WTC11 (cell line): ENCODE results near the gene NPFFR1.
A peak's percentile ranks its signal among the peaks of the same experiment; 100 is the strongest.
"Not testable (repeated sequence)": the region's sequence is repeated elsewhere in the genome, so short reads cannot be mapped to it uniquely, and the experiment has no call there.

Experiments used
- CBFB ChIP-seq: sonication (generic); formaldehyde crosslinking; IDR thresholded peaks from 2 replicates; pipeline ENCODE4 v1.8.1; 2022; ENCODE audit warnings: mild to moderate bottlenecking, low read depth, missing genetic modification reagents
- CREB1 ChIP-seq: sonication (generic); formaldehyde crosslinking; IDR thresholded peaks from 2 replicates; pipeline ENCODE4 v1.8.0; 2023; ENCODE audit warnings: mild to moderate bottlenecking, missing genetic modification reagents
- ETV6 ChIP-seq: sonication (generic); formaldehyde crosslinking; IDR thresholded peaks from 2 replicates; pipeline ENCODE4 v1.8.1; 2022; ENCODE audit warnings: mild to moderate bottlenecking, missing genetic modification reagents
- FOXJ3 ChIP-seq: sonication (generic); formaldehyde crosslinking; IDR thresholded peaks from 2 replicates; pipeline ENCODE4 v1.9.0; 2021; ENCODE audit warnings: missing genetic modification reagents, mild to moderate bottlenecking, borderline replicate concordance
- FOXP1 ChIP-seq: sonication (generic); formaldehyde crosslinking; IDR thresholded peaks from 2 replicates; pipeline ENCODE4 v1.8.0; 2022; ENCODE audit warnings: missing genetic modification reagents, mild to moderate bottlenecking, moderate library complexity, borderline replicate concordance
- JUN ChIP-seq: sonication (generic); formaldehyde crosslinking; IDR thresholded peaks from 2 replicates; pipeline ENCODE4 v1.8.0; 2023; ENCODE audit warnings: mild to moderate bottlenecking, missing genetic modification reagents
- MXD4 ChIP-seq: fragments of 250-450 bp; sonication (Bioruptor Pico); IDR thresholded peaks from 2 replicates; pipeline ENCODE4 v1.8.0; 2021; ENCODE audit warnings: mild to moderate bottlenecking, moderate library complexity, borderline replicate concordance
- TEAD4 ChIP-seq: sonication (generic); formaldehyde crosslinking; IDR thresholded peaks from 2 replicates; pipeline ENCODE4 v1.8.0; 2022; ENCODE audit warnings: mild to moderate bottlenecking, missing genetic modification reagents
- ZNF121 ChIP-seq: sonication (generic); formaldehyde crosslinking; IDR thresholded peaks from 2 replicates; pipeline ENCODE4 v1.8.0; 2023; ENCODE audit warnings: missing genetic modification reagents
- TF ChIP-seq, protein P1 (sequence below): fragments of 200-600 bp; IDR thresholded peaks from 2 replicates; pipeline ENCODE4 v1.8.0; 2022; ENCODE audit warnings: antibody characterized with exemption
- TF ChIP-seq, protein P2 (sequence below): fragments of 250-450 bp; sonication (Bioruptor Pico); IDR thresholded peaks from 2 replicates; pipeline ENCODE4 v2.1.2; 2022; ENCODE audit warnings: mild to moderate bottlenecking, moderate library complexity
- TF ChIP-seq, protein P3 (sequence below): sonication (generic); formaldehyde crosslinking; IDR thresholded peaks from 2 replicates; pipeline ENCODE4 v1.8.0; 2022; ENCODE audit warnings: mild to moderate bottlenecking, missing genetic modification reagents
- TF ChIP-seq, protein P4 (sequence below): sonication (generic); formaldehyde crosslinking; IDR thresholded peaks from 2 replicates; pipeline ENCODE4 v1.8.1; 2022; ENCODE audit warnings: missing genetic modification reagents, borderline replicate concordance

DNA sequence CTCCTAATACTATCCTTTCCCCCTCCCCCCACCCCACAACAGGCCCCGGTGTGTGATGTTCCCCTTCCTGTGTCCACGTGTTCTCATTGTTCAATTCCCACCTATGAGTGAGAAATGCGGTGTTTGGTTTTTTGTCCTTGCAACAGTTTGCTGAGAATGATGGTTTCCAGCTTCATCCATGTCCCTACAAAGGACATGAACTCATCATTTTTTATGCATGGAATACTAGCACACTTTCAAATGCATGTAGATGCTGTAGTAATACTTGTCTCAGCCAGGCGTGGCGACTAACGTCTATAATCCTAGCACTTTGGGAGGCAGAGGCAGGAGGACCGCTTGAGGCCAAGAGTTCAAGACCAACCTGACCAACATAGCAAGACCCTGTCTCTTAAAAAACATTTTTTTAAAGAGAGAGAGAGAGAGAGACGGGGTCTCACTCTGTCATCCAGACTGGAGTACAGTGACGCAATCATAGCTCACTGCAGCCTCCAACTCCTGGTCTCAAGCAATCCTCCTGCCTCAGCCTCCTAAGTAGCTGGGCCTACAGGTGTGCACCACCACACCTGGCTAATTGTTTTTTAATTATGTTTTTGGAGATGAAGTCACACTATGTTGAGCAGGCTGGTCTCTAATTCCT, 60.9 kb downstream of the NPFFR1 start:
- TF ChIP-seq, protein P1, sequence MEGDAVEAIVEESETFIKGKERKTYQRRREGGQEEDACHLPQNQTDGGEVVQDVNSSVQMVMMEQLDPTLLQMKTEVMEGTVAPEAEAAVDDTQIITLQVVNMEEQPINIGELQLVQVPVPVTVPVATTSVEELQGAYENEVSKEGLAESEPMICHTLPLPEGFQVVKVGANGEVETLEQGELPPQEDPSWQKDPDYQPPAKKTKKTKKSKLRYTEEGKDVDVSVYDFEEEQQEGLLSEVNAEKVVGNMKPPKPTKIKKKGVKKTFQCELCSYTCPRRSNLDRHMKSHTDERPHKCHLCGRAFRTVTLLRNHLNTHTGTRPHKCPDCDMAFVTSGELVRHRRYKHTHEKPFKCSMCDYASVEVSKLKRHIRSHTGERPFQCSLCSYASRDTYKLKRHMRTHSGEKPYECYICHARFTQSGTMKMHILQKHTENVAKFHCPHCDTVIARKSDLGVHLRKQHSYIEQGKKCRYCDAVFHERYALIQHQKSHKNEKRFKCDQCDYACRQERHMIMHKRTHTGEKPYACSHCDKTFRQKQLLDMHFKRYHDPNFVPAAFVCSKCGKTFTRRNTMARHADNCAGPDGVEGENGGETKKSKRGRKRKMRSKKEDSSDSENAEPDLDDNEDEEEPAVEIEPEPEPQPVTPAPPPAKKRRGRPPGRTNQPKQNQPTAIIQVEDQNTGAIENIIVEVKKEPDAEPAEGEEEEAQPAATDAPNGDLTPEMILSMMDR = not testable (repeated sequence)
- TF ChIP-seq, protein P2, sequence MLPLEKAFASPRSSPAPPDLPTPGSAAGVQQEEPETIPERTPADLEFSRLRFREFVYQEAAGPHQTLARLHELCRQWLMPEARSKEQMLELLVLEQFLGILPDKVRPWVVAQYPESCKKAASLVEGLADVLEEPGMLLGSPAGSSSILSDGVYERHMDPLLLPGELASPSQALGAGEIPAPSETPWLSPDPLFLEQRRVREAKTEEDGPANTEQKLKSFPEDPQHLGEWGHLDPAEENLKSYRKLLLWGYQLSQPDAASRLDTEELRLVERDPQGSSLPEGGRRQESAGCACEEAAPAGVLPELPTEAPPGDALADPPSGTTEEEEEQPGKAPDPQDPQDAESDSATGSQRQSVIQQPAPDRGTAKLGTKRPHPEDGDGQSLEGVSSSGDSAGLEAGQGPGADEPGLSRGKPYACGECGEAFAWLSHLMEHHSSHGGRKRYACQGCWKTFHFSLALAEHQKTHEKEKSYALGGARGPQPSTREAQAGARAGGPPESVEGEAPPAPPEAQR (CRISPR knock-in tag) = not testable (repeated sequence)
- not testable (repeated sequence) for TF ChIP-seq FOXP1, ETV6, JUN, TEAD4, MXD4, CREB1, CBFB, FOXJ3 (CRISPR knock-in tag)
- TF ChIP-seq, protein P3, sequence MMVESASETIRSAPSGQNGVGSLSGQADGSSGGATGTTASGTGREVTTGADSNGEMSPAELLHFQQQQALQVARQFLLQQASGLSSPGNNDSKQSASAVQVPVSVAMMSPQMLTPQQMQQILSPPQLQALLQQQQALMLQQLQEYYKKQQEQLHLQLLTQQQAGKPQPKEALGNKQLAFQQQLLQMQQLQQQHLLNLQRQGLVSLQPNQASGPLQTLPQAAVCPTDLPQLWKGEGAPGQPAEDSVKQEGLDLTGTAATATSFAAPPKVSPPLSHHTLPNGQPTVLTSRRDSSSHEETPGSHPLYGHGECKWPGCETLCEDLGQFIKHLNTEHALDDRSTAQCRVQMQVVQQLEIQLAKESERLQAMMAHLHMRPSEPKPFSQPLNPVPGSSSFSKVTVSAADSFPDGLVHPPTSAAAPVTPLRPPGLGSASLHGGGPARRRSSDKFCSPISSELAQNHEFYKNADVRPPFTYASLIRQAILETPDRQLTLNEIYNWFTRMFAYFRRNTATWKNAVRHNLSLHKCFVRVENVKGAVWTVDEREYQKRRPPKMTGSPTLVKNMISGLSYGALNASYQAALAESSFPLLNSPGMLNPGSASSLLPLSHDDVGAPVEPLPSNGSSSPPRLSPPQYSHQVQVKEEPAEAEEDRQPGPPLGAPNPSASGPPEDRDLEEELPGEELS (CRISPR knock-in tag) = not testable (repeated sequence)
- TF ChIP-seq, protein P4, sequence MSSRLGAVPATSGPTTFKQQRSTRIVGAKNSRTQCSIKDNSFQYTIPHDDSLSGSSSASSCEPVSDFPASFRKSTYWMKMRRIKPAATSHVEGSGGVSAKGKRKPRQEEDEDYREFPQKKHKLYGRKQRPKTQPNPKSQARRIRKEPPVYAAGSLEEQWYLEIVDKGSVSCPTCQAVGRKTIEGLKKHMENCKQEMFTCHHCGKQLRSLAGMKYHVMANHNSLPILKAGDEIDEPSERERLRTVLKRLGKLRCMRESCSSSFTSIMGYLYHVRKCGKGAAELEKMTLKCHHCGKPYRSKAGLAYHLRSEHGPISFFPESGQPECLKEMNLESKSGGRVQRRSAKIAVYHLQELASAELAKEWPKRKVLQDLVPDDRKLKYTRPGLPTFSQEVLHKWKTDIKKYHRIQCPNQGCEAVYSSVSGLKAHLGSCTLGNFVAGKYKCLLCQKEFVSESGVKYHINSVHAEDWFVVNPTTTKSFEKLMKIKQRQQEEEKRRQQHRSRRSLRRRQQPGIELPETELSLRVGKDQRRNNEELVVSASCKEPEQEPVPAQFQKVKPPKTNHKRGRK (CRISPR knock-in tag) = not testable (repeated sequence)
- TF ChIP-seq ZNF121 (CRISPR knock-in tag) = 0 out of 2 replicates have a peak, but pooled peaks have one; percentile 6
